HG03196 (cell line): Measurements from ENCODE around the gene SIGLEC7.

ENCODE experiments used
- ATAC-seq: cut with Tn5 transposase; IDR thresholded peaks from one replicate; pipeline ENCODE4 v1.9.1; 2021; ENCODE audit not compliant: unreplicated experiment

Gene SIGLEC7

DNA sequence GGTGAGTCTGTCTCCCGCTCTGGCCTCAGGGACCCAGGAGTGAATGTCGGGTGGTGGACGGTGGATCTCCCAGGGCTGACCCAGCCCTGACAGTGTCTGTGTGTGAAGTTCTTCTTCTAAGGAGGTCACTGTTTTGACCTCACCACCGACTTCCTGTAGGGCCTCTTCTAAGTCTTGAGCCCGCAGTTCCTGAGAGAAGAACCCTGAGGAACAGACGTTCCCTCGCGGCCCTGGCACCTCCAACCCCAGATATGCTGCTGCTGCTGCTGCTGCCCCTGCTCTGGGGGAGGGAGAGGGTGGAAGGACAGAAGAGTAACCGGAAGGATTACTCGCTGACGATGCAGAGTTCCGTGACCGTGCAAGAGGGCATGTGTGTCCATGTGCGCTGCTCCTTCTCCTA lies at the start of gene SIGLEC7:
TSS of gene SIGLEC7 (plus strand) at position 183 of the 400 bp plus-strand sequence. CDS start at position 252, 69 bp downstream.
- no peak for ATAC-seq

DNA sequence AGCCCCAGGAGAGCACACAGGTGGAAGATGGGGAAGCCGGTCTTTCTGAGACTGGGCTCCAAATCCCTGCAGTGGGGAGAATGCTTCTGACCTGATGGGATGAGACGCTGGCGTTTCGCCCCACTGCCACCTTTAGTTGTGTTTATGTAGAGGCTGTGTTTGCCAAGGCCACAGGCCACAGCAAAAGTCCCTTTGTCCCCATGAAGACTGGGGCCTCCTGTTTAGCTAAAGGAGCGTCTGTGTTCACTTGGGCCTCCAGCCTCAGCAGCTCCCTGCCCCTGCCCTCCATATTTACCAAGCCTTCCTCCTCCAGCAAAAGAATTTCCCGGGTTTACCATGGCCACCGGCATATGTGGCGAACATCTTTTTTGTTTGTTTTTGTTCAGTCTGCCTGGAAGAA lies 49.0 kb upstream of the SIGLEC7 start:
- no peak for ATAC-seq

- no peak for ATAC-seq
Measured at GRCh38 chr19:51093510-51094345, 48.4 kb upstream of the SIGLEC7 start.

DNA sequence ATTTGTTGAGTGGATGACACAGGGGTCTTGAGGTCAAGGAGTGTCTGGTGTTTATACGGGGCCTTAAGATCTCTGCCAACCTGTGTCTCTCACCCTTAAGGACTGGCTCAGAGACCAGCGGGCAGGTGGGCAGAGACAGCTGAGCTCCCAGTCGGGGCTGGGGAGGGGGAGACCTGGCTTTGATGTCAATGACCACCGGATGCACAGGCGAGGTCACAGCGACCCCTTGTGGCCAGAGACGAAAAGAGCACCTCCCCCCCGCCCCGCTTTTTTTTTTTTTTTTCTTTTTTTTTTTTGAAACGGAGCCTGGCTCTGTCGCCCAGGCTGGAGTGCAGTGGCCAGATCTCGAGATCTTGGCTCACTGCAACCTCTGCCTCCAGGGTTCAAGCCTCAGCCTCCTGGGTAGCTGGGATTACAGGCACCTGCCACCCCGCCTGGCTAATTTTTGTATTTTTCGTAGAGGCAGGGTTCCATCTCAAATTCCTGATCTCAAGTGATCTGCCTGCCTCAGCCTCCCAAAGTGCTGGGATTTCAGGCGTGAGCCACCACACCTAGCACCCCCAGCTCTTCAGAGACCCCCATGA lies 47.3 kb upstream of the SIGLEC7 start:
- no peak for ATAC-seq

- no peak for ATAC-seq
Measured at GRCh38 chr19:51096473-51097165, 45.5 kb upstream of the SIGLEC7 start.

DNA sequence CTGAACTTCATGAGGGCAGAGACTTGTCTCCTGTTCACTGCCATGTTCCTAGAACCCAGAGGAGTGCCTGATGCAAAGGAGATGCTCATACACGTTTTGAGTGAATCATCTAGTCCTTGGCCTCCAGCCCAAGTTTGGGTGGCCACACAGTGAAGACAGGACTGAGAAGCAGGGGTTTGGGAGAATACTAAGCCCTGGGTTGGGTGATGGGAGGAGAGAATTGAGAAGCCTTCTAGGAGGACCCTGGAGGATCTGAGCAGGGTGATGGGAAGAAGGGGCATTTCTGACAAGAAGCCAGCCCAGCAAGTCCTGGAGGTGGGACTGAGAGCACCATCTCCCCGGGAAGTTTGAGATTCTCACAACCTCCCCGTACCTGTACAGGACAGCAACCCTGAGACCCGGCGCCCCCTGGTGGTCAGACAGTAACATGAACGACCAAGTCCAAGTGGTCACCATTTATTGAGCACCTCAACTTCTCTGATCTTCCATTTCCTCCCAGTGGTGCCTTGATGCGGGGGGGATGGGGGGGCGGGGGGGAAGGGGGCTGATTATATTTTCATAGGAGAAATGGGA lies 44.8 kb upstream of the SIGLEC7 start:
- no peak for ATAC-seq

GRCh38 chr19:51097796-51098195 lies 44.3 kb upstream of the SIGLEC7 start:
- no peak for ATAC-seq

- ATAC-seq: no peak
Measured at GRCh38 chr19:51098365-51099046, 43.6 kb upstream of the SIGLEC7 start.

DNA sequence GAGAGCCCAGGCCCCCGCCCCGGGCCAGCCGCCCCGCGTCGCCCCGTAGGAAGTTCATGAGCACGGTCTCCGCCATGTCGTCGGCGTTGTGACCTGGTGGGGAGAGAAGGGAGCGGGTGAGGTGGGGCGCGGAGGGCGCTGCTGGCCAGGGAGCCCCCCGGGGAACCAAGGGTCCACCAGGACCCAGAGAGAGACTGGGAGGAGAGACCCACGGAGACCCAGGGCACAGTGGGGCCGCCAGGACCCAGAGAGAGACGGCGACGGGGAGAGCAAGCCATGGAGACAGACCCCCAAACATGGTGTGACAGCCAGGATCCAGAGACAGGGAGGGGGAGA lies 43.1 kb upstream of the SIGLEC7 start:
- no peak for ATAC-seq

- no peak for ATAC-seq
Measured at GRCh38 chr19:51100601-51101000, 41.5 kb upstream of the SIGLEC7 start.

DNA sequence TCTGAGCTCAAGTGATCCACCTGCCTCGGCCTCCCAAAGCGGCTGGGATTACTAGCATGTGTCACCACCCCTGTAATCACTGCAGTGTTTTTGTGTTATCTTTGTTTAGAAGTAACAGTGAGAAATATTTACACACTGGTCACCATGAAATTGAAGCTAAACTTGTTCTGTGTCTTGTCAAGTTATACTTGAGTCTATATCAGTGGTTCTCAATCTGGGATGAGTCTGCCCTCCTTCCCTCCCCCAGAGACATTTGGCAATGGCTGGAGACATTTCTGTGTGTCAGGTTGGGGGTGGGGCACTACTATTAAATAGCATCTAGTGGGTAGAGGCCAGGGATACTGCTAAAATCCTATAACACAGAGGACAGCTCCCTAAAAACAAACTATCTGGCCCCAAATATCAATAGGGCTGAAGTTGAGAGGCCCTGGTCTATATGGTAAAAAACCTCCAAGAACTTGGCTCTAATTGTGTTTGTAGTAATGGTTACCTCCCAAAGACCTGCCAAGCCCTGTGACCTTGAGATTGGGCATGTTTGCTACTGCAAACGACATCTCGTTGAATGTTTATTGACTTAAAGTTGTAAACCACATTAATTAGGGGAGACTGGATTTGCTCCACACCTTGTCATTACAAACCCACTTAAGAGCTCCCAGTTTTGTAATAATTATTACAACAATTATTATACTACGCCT lies 40.8 kb upstream of the SIGLEC7 start:
- no peak for ATAC-seq

DNA sequence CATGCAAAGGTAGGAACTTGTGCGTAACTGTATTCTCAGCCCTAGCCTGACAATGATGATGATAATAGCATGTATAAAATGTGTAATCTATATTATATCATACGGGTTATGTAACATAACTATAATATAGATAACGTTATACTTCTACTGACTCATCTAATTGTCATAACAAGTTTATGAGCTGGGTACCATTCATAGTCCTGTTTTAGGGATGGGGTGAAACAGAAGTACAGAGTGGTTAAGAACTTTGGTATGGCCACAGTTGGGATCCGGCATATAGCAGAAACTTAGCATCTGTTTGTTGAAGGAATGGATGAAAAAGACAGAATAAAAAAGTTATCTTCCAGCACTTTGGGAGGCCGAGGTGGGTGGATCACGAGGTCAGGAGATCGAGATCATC lies 39.1 kb upstream of the SIGLEC7 start:
- no peak for ATAC-seq

- ATAC-seq: no peak
Measured at GRCh38 chr19:51103926-51104341, 38.2 kb upstream of the SIGLEC7 start.

GRCh38 chr19:51107406-51108065 lies 34.6 kb upstream of the SIGLEC7 start:
- no peak for ATAC-seq

GRCh38 chr19:51108066-51108804 lies 33.9 kb upstream of the SIGLEC7 start, which contains the start of gene CTU1:
Gene CTU1 (minus strand): TSS chr19:51108409. CDS start chr19:51104569, 3,840 bp downstream.
- peak; percentile 93 for ATAC-seq

DNA sequence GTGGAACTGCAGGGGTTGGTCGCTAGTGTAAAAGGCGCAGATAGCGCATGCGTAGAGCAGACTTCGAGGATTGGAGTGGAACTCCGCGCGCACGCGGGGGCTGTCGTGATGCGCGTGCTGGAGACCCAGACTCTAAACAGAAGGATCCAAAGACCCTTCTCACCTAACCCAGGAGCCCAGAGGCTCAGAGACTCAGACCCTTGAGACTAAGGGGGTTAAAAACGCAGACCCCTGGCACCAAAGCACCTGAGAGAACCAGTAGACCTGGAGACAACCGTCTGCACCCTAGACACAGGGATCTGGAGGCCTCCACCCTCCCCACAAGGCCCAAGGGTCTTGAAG lies 33.3 kb upstream of the SIGLEC7 start:
- ATAC-seq: peak; percentile 28

GRCh38 chr19:51110666-51110971 lies 31.5 kb upstream of the SIGLEC7 start:
- no peak for ATAC-seq

DNA sequence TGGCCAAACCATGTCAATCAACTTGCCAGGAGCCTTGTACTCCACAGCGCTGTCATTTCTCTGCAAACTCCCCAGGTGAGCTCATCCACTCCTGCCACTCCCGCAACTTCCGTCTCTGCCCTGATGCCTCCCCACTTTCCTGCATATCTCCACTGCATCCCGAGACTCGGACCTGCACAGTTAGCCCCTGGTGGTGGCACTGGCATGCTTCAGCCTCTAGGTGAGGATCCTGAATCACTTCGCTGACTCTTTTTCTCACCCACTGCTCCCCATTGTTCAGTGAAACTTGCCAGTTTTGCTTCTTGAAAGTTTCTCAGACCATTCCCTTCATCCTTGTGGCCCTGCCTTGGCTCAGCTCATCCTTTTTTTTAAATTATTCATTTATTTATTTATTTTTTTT lies 30.5 kb upstream of the SIGLEC7 start:
- no peak for ATAC-seq

DNA sequence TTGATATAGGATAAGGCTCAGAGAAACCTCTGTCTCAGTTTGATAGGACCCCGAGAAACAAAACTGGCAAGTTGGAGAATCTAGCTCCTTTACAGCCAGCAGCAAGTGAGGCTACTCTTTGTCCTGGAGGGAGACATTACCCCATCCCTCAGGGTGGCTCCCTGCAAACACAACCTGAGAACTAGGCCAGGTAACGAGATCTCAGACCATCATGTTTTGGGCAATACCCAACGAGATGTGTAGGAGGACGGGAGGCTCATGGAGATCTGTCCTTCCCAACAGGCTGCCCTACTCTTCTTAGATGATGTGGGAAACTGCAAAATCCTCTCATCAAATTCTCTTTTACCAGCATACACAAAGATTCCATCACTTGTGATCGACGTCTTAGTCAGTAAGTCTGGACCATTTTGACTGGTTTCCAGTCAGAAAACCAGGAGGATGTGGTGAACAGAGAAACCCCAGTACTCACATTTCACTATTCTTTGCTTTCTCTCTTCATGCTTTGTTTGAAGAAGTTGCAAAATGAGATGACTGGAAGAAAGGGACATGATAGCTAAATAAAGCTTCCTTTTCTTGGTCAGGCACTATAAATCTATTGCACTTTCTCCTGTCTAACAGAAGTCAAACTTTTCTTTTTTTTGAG lies 27.9 kb upstream of the SIGLEC7 start:
- ATAC-seq: no peak
